Mesendoderm (in vitro differentiated cells): ENCODE measurements around the gene CD248. TPM values are rescaled to one million over a fixed set of nuclear protein-coding genes. Genes with fewer than 3 reads are reported as not detected.

Experiments used
- DNase-seq: peaks from one replicate; pipeline ENCODE4 v3.0.0; 2013
- H2AK5ac ChIP-seq: 2 replicates; pipeline ENCODE4 v1.6.1; 2013; ENCODE audit warnings: low read length, inconsistent platforms
- H2BK120ac ChIP-seq: 2 replicates; pipeline ENCODE4 v1.6.1; 2013; ENCODE audit warnings: low read depth, mild to moderate bottlenecking, low read length, moderate library complexity, mixed read lengths
- H2BK15ac ChIP-seq: replicated peaks from 2 replicates; pipeline ENCODE4 v1.6.1; 2013; ENCODE audit warnings: low read depth, mild to moderate bottlenecking, moderate library complexity
- H2BK5ac ChIP-seq: 2 replicates; pipeline ENCODE4 v1.6.1; 2013; ENCODE audit warnings: low read length, inconsistent platforms
- H3K18ac ChIP-seq: 2 replicates; pipeline ENCODE4 v1.6.1; 2013; ENCODE audit warnings: mild to moderate bottlenecking, low read length, mixed read lengths
- H3K23ac ChIP-seq: one replicate; pipeline ENCODE4 v1.6.1; 2013; ENCODE audit warnings: low read length
- H3K27ac ChIP-seq: 2 replicates; pipeline ENCODE4 v1.5.1; 2013; ENCODE audit warnings: low read depth, mild to moderate bottlenecking, inconsistent platforms, low read length, moderate library complexity
- H3K27me3 ChIP-seq: 2 replicates; pipeline ENCODE4 v1.6.1; 2013; ENCODE audit warnings: low read length, control low read depth, mild to moderate bottlenecking, inconsistent platforms; ENCODE audit not compliant: insufficient read depth, poor library complexity
- H3K36me3 ChIP-seq: 2 replicates; pipeline ENCODE4 v1.6.1; 2013; ENCODE audit warnings: low read length, inconsistent platforms; ENCODE audit not compliant: control insufficient read depth, insufficient read depth
- H3K4ac ChIP-seq: one replicate; pipeline ENCODE4 v1.6.1; 2013; ENCODE audit warnings: low read depth, mild to moderate bottlenecking, low read length, moderate library complexity
- H3K4me1 ChIP-seq: 2 replicates; pipeline ENCODE4 v1.6.1; 2013; ENCODE audit warnings: low read depth, low read length, inconsistent platforms; ENCODE audit not compliant: control insufficient read depth
- H3K4me2 ChIP-seq: 2 replicates; pipeline ENCODE4 v1.6.1; 2013; ENCODE audit warnings: low read length
- H3K4me3 ChIP-seq: 2 replicates; pipeline ENCODE4 v1.5.1; 2013; ENCODE audit warnings: mild to moderate bottlenecking, low read length
- H3K56ac ChIP-seq: one replicate; pipeline ENCODE4 v1.6.1; 2013; ENCODE audit warnings: low read length
- H3K79me1 ChIP-seq: 2 replicates; pipeline ENCODE4 v1.6.1; 2013; ENCODE audit warnings: low read length, inconsistent platforms
- H3K79me2 ChIP-seq: 2 replicates; pipeline ENCODE4 v1.6.1; 2013; ENCODE audit warnings: mild to moderate bottlenecking, low read length; ENCODE audit not compliant: control insufficient read depth, insufficient read depth
- H3K9ac ChIP-seq: 2 replicates; pipeline ENCODE4 v1.6.1; 2013; ENCODE audit warnings: low read length, inconsistent platforms
- H4K5ac ChIP-seq: one replicate; pipeline ENCODE4 v1.6.1; 2013; ENCODE audit warnings: low read length
- H4K8ac ChIP-seq: one replicate; pipeline ENCODE4 v1.6.1; 2013; ENCODE audit warnings: low read depth, mild to moderate bottlenecking, control low read depth, low read length, moderate library complexity
- WGBS: extraction: QIAGEN DNeasy Blood & Tissue Kit; methylation state at CpG from one replicate; pipeline ENCODE4 v1.1.7; 2013; ENCODE audit warnings: low lambda C conversion rate, missing lambda C conversion rate; ENCODE audit not compliant: insufficient coverage; ENCODE audit errors: extremely low coverage; 5-methylcytosine and 5-hydroxymethylcytosine counted together
- polyA plus RNA-seq, 2 experiments: library from polyadenylated mRNA; stranded (reverse); fragments of 200-250 nt; gene quantifications; one replicate each; pipeline ENCODE4 v1.2.3, GENCODE V29; 2013

Gene CD248, protein sequence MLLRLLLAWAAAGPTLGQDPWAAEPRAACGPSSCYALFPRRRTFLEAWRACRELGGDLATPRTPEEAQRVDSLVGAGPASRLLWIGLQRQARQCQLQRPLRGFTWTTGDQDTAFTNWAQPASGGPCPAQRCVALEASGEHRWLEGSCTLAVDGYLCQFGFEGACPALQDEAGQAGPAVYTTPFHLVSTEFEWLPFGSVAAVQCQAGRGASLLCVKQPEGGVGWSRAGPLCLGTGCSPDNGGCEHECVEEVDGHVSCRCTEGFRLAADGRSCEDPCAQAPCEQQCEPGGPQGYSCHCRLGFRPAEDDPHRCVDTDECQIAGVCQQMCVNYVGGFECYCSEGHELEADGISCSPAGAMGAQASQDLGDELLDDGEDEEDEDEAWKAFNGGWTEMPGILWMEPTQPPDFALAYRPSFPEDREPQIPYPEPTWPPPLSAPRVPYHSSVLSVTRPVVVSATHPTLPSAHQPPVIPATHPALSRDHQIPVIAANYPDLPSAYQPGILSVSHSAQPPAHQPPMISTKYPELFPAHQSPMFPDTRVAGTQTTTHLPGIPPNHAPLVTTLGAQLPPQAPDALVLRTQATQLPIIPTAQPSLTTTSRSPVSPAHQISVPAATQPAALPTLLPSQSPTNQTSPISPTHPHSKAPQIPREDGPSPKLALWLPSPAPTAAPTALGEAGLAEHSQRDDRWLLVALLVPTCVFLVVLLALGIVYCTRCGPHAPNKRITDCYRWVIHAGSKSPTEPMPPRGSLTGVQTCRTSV
- polyA plus RNA-seq (2013, experiment 1 of 2), result 3.0 TPM
- polyA plus RNA-seq (2013, experiment 2 of 2), result 3.4 TPM

DNA sequence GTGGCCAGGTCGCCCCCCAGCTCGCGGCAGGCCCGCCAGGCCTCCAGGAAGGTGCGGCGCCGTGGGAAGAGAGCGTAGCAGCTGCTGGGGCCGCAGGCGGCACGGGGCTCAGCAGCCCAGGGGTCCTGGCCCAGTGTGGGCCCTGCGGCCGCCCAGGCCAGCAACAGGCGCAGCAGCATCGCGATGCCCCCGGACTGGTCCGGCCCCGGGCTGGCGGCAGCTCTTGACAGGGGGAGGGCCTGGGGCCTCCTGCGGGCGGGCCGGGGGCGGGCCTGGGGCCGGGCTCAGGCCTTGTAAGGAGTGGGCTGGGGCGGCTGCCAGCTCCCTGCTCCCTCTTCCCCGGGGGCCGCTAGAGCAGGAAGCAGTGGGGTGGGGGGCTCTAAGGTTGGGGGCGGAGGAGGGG is at the start of gene CD248:
Gene CD248, minus strand, starts transcription at position 196 of the 403 bp plus-strand sequence. Its CDS starts 17 bp downstream, at position 179.
- Histone ChIP-seq H3K18ac (peak within 1 kb of the TSS; percentile 62), H2BK120ac (no peak within 1 kb of the TSS), H4K8ac (no peak within 1 kb of the TSS), H3K4me3 (no peak within 1 kb of the TSS), H3K23ac (no peak within 1 kb of the TSS), H3K56ac (peak within 1 kb of the TSS; percentile 77), H4K5ac (no peak within 1 kb of the TSS), H3K4ac (peak within 1 kb of the TSS; percentile 75), H3K79me1 (no peaks in the 10 kb centered on the region), H2BK5ac (peak within 1 kb of the TSS; percentile 37), H2BK15ac (no peak within 1 kb of the TSS), H3K36me3 (no peaks in the 10 kb centered on the region), H3K27ac (peak within 1 kb of the TSS; percentile 7), H3K79me2 (no peaks in the 10 kb centered on the region), H3K9ac (peak within 1 kb of the TSS; percentile 59), H3K4me2 (peak within 1 kb of the TSS; percentile 18), H3K4me1 (peaks cover 16% of the 10 kb centered on the region), H2AK5ac (no peak within 1 kb of the TSS), H3K27me3 (no peaks in the 10 kb centered on the region)
- DNase-seq, result peak; percentile 70
- WGBS, result no CpG with 5 or more reads among the region's 29 CpGs

DNA sequence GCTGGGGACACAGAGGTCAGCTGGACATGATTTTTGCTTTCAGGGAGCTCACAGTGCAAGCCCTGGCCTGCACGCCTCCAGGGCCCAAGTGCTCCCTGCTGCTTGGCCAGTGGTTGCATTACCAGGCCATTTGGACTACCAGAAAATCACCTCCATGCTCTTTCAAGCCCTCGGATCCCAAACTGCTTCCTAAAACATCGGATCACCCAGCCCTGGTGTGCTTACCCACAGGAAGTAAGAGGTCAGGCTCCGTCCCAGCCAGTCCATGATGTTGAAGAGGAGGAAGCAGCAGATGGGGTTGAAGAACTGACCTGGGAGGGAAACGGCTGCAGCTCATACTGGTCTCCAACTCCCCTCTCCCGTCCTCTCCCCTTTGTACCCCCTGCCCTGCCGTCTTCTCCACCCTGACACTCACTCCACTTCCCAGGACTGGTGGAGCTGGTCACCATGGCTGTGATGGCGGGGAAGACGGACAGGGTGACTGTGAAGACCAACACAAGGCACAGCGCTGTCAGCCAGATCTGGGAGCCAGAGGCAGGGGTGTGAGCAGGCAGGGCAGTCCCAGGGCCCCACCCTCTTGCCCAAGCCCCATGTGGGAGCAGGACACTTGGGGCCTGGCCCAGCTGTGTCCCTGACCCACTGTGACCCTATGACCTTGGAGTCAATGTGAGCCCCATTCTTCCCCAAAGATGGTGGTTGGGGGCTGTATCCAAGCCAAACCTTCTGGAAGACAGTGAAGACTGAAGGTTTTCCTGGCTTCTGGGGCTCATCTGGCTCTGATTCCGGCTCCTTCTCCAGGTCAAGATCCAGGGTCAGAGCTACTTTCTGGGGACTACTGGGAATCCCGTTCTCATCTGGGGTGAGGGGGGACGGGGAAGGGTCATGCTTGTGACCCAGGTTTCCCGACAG is 49.1 kb upstream of the CD248 start:
- H3K36me3 ChIP-seq, result peaks cover 24% of the 10 kb centered on the region
- H3K4me1 ChIP-seq, result peaks cover 8% of the 10 kb centered on the region
- no CpG with 5 or more reads among the region's 14 CpGs for WGBS

DNA sequence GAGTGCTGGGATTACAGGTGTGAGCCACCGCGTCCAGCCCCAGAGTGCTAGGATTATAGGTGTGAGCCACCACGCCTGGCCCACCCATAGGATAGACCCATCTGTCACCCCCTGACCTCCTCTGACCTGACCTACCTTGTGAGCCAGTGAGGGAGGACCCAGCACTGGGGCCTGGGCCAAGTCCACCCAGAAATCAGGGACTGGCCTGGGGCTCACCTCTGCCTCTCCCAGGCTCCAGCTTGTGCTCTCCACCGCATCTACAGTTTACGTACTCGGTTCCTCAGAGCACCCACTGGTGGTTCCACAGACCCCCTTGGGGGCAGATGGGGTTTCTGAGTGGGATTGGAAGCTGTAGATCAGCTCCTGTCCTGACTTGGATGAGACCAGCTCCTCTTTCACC is 48.3 kb upstream of the CD248 start:
- H3K23ac ChIP-seq, result no peak overlapping the region
- no peak overlapping the region for H4K5ac ChIP-seq
- no peak overlapping the region for H2BK5ac ChIP-seq
- H3K36me3 ChIP-seq, result peaks cover 24% of the 10 kb centered on the region
- H2AK5ac ChIP-seq, result no peak overlapping the region
- H4K8ac ChIP-seq, result no peak overlapping the region
- peaks cover 8% of the 10 kb centered on the region for H3K4me1 ChIP-seq
- no peak overlapping the region for H3K18ac ChIP-seq
- no peak overlapping the region for H3K9ac ChIP-seq
- WGBS, result no CpG with 5 or more reads among the region's 6 CpGs
- no peak overlapping the region for H2BK120ac ChIP-seq
- H3K4ac ChIP-seq, result no peak overlapping the region
- no peak overlapping the region for H3K4me3 ChIP-seq
- H2BK15ac ChIP-seq, result no peak overlapping the region
- H3K4me2 ChIP-seq, result no peak overlapping the region
- H3K79me2 ChIP-seq, result peaks cover 14% of the 10 kb centered on the region
- peaks cover 21% of the 10 kb centered on the region for H3K79me1 ChIP-seq
- DNase-seq, result no peak
- no peaks in the 10 kb centered on the region for H3K27me3 ChIP-seq
- H3K27ac ChIP-seq, result no peak overlapping the region
- H3K56ac ChIP-seq, result no peak overlapping the region

More for the DNA sequence above, 49.1 kb upstream of the CD248 start:
- no peak overlapping the region for H3K56ac ChIP-seq
- peak overlapping the region; percentile 45 for H3K23ac ChIP-seq
- H2BK120ac ChIP-seq, result no peak overlapping the region
- H2AK5ac ChIP-seq, result no peak overlapping the region
- no peak overlapping the region for H3K4me3 ChIP-seq
- DNase-seq, result no peak
- no peak overlapping the region for H4K5ac ChIP-seq
- no peak overlapping the region for H3K27ac ChIP-seq
- H3K79me2 ChIP-seq, result peaks cover 15% of the 10 kb centered on the region
- H3K79me1 ChIP-seq, result peaks cover 21% of the 10 kb centered on the region
- no peaks in the 10 kb centered on the region for H3K27me3 ChIP-seq
- no peak overlapping the region for H3K9ac ChIP-seq
- no peak overlapping the region for H2BK15ac ChIP-seq
- no peak overlapping the region for H3K4ac ChIP-seq
- no peak overlapping the region for H3K4me2 ChIP-seq
- H3K18ac ChIP-seq, result no peak overlapping the region
- H2BK5ac ChIP-seq, result no peak overlapping the region
- H4K8ac ChIP-seq, result no peak overlapping the region

DNA sequence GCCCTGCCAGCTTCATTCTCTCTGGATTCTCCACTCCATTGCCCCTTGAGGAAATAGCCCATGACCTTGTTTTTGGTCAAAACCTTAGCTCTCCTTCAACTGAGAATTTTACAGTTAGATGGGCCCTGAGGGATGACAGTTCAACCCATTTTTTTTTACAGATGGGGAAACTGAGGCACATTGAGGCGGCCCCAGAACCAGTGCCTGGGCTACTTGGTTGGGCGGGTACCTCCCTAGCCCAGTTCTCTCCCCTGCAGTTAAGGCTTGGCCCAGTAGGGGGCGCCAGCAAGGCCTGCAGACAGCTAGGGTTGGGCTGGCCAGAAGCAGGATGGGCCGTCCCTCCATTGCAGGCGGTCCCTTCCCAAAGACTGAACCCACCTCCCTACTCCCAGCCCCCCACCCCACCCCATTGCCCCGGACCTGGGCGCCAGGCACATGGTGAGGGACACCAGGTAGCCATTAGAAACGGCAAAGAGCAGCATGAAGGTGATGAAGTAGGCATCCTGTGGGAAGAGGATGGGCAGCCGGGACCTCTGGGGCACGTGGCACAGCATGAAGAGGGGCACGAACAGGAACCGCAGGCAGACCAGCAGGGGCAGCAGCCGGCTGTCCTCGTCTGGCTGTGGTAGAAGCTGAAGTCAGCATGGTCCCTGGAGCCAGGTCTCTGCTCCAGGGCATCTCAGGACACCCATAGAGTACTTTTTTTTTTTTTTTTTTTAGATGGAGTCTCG is 47.1 kb upstream of the CD248 start:
- no peak overlapping the region for H3K27ac ChIP-seq
- DNase-seq, result peak; percentile 88
- whole genome bisulfite sequencing, result no CpG with 5 or more reads among the region's 15 CpGs
- no peak overlapping the region for H3K4me2 ChIP-seq
- no peak overlapping the region for H2AK5ac ChIP-seq
- H2BK120ac ChIP-seq, result no peak overlapping the region
- H3K18ac ChIP-seq, result no peak overlapping the region
- no peak overlapping the region for H2BK15ac ChIP-seq
- H3K4ac ChIP-seq, result no peak overlapping the region
- H3K4me1 ChIP-seq, result no peaks in the 10 kb centered on the region
- no peak overlapping the region for H3K4me3 ChIP-seq
- no peak overlapping the region for H3K56ac ChIP-seq
- H4K5ac ChIP-seq, result no peak overlapping the region
- H3K36me3 ChIP-seq, result peaks cover 24% of the 10 kb centered on the region
- no peak overlapping the region for H3K9ac ChIP-seq
- H3K79me1 ChIP-seq, result peaks cover 11% of the 10 kb centered on the region
- H4K8ac ChIP-seq, result no peak overlapping the region
- H2BK5ac ChIP-seq, result no peak overlapping the region
- H3K23ac ChIP-seq, result no peak overlapping the region
- H3K79me2 ChIP-seq, result peaks cover 4% of the 10 kb centered on the region
- H3K27me3 ChIP-seq, result no peaks in the 10 kb centered on the region

DNA sequence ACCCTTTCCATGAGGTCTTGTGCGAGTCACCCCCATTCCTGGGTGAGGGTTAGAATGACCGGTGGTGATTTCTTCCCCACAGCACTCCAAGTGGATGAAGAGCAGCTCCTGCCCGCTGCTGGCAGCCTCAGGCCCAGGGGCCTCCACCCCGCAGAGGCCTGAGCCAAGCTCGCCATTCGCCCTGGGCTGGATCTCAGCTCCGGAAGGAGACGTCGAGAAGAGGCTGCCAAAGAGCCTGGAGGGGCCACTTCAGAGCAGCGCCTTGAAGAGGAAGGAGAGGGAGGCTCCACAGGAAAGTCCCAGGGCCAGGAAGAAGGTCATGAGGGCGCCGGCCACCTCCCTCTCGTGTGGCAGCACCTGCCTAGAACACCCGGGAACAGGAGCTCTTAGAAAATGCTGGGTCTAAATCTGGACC is 46.4 kb upstream of the CD248 start:
- H2BK5ac ChIP-seq, result no peak overlapping the region
- no peak overlapping the region for H3K4me2 ChIP-seq
- no peak overlapping the region for H4K8ac ChIP-seq
- H3K79me2 ChIP-seq, result no peaks in the 10 kb centered on the region
- no peak overlapping the region for H3K27ac ChIP-seq
- H3K79me1 ChIP-seq, result peaks cover 5% of the 10 kb centered on the region
- peaks cover 17% of the 10 kb centered on the region for H3K36me3 ChIP-seq
- H2BK120ac ChIP-seq, result no peak overlapping the region
- H2BK15ac ChIP-seq, result no peak overlapping the region
- H3K18ac ChIP-seq, result no peak overlapping the region
- H3K4ac ChIP-seq, result no peak overlapping the region
- no CpG with 5 or more reads among the region's 14 CpGs for WGBS
- no peak overlapping the region for H3K9ac ChIP-seq
- no peak overlapping the region for H4K5ac ChIP-seq
- no peak overlapping the region for H3K23ac ChIP-seq
- H3K4me3 ChIP-seq, result no peak overlapping the region
- H2AK5ac ChIP-seq, result no peak overlapping the region
- DNase-seq, result no peak
- no peaks in the 10 kb centered on the region for H3K4me1 ChIP-seq
- H3K56ac ChIP-seq, result no peak overlapping the region
- no peaks in the 10 kb centered on the region for H3K27me3 ChIP-seq
